Fibroblast of lung (primary cell): ENCODE data around the gene LDLRAD4. TPM values are rescaled to one million over a fixed set of nuclear protein-coding genes. Genes with fewer than 3 reads are reported as not detected.

Experiments used
- DNase-seq, 2 donors: peaks; one replicate each; pipeline versions ENCODE4 v3.0.0 to v3.0.0-alpha.2; 2010; ENCODE audit warnings: low read depth in 2 of 2
- H2AFZ ChIP-seq: 2 replicates; pipeline ENCODE4 v1.5.1; 2012; ENCODE audit warnings: low read length, control low read depth, inconsistent platforms
- H3K27ac ChIP-seq: 2 replicates; pipeline ENCODE4 v1.5.1; 2011; ENCODE audit warnings: low read length, control low read depth; ENCODE audit not compliant: insufficient read depth
- H3K27me3 ChIP-seq: 2 replicates; pipeline ENCODE4 v1.5.1; 2011; ENCODE audit warnings: mild to moderate bottlenecking, low read length; ENCODE audit not compliant: control insufficient read depth, insufficient read depth
- H3K36me3 ChIP-seq: 2 replicates; pipeline ENCODE4 v1.5.1; 2011; ENCODE audit warnings: low read length; ENCODE audit not compliant: control insufficient read depth, insufficient read depth
- H3K4me1 ChIP-seq: 2 replicates; pipeline ENCODE4 v1.5.1; 2011; ENCODE audit warnings: low read length; ENCODE audit not compliant: control insufficient read depth, insufficient read depth; ENCODE audit errors: extremely low read depth
- H3K4me2 ChIP-seq: 2 replicates; pipeline ENCODE4 v1.5.1; 2011; ENCODE audit warnings: low read length, control low read depth; ENCODE audit not compliant: insufficient read depth; ENCODE audit errors: extremely low read depth
- H3K4me3 ChIP-seq, 4 experiments: fragments of 200-600 bp in 1 of 4; sonication (generic) in 1 of 4; replicated peaks in 1 of 4; 2 replicates each; pipeline ENCODE4 v1.5.1; 2011 to 2016; ENCODE audit warnings: low read length in 4 of 4, low read depth in 3 of 4, mild to moderate bottlenecking in 3 of 4, control low read depth in 2 of 4, inconsistent platforms in 1 of 4, mixed read lengths in 1 of 4; ENCODE audit not compliant: insufficient read depth in 1 of 4; ENCODE audit errors: control extremely low read depth in 1 of 4
- H3K79me2 ChIP-seq: 2 replicates; pipeline ENCODE4 v1.5.1; 2012; ENCODE audit warnings: mild to moderate bottlenecking, low read length, inconsistent platforms; ENCODE audit not compliant: control insufficient read depth, insufficient read depth
- H3K9ac ChIP-seq: 2 replicates; pipeline ENCODE4 v1.5.1; 2011; ENCODE audit warnings: mild to moderate bottlenecking, low read length, control low read depth; ENCODE audit not compliant: insufficient read depth
- H3K9me3 ChIP-seq: 2 replicates; pipeline ENCODE4 v1.5.1; 2012; ENCODE audit warnings: low read depth, low read length; ENCODE audit not compliant: control insufficient read depth, insufficient read depth
- H4K20me1 ChIP-seq: 2 replicates; pipeline ENCODE4 v1.5.1; 2011; ENCODE audit warnings: low read length; ENCODE audit not compliant: control insufficient read depth, insufficient read depth; ENCODE audit errors: extremely low read depth
- CTCF ChIP-seq, 2 donors: IDR thresholded peaks in 1 of 2; conservative IDR thresholded peaks in 1 of 2; 1 replicate in 1 of 2; 2 replicates in 1 of 2; pipeline ENCODE4 v1.5.1; 2011 to 2012; ENCODE audit warnings: low read length in 2 of 2, control low read depth in 1 of 2, inconsistent platforms in 1 of 2, low read depth in 1 of 2, mild to moderate bottlenecking in 1 of 2
- EZH2 ChIP-seq: IDR thresholded peaks from 2 replicates; pipeline ENCODE4 v1.5.1; 2012; ENCODE audit warnings: low read length, control low read depth, mild to moderate bottlenecking; ENCODE audit errors: missing control alignments
- polyA plus RNA-seq, 2 donors: library from polyadenylated mRNA; depleted of rRNA in 1 of 2; stranded (reverse) in 1 of 2; unstranded in 1 of 2; fragments of >200 nt; gene quantifications; 2 replicates each; pipeline ENCODE4 v1.2.1, GENCODE V29; 2011 to 2012; ENCODE audit warnings: missing spikeins in 1 of 2
- total RNA-seq: library from RNA; depleted of rRNA; stranded (reverse); fragments of >200 nt; gene quantifications from 2 replicates; pipeline ENCODE4 v1.2.1, GENCODE V29; 2014

LDLRAD4 gene
- total and polyA plus RNA-seq, 2 donors (not counting 1 experiment from before 2014, with no cell fraction given): not detected

- TF ChIP-seq CTCF (conservative IDR thresholded peaks at IDR 0.05 in 1 of 2, IDR thresholded peaks at IDR 0.05 in 1 of 2; ENCODE audit: low read depth in 1 of 2, low read length in 2 of 2) (no peak), EZH2 (no peak)
- Histone ChIP-seq H3K9me3 (no peaks in the 10 kb centered on the region), H3K4me1 (no peaks in the 10 kb centered on the region), H3K36me3 (no peaks in the 10 kb centered on the region), H2AFZ (no peak overlapping the region), H3K9ac (no peak overlapping the region), H3K79me2 (no peaks in the 10 kb centered on the region), H3K27me3 (peaks cover 7% of the 10 kb centered on the region), H4K20me1 (no peaks in the 10 kb centered on the region), H3K27ac (no peak overlapping the region), H3K4me2 (no peak overlapping the region), H3K4me3 (no peak overlapping the region)
- no peak for DNase-seq
Measured at GRCh38 chr18:13225261-13225660, 6.7 kb downstream of the LDLRAD4 start.

GRCh38 chr18:13226533-13227144, 8.1 kb downstream of the LDLRAD4 start:
- Histone ChIP-seq H2AFZ (no peak overlapping the region), H3K27ac (no peak overlapping the region), H3K9ac (no peak overlapping the region), H3K9me3 (no peaks in the 10 kb centered on the region), H3K4me3 (no peak overlapping the region), H3K4me1 (no peaks in the 10 kb centered on the region), H3K79me2 (no peaks in the 10 kb centered on the region), H3K4me2 (no peak overlapping the region), H3K36me3 (no peaks in the 10 kb centered on the region), H4K20me1 (no peaks in the 10 kb centered on the region), H3K27me3 (peaks cover 2% of the 10 kb centered on the region)
- no peak for DNase-seq
- TF ChIP-seq CTCF (conservative IDR thresholded peaks at IDR 0.05 in 1 of 2, IDR thresholded peaks at IDR 0.05 in 1 of 2; ENCODE audit: low read depth in 1 of 2, low read length in 2 of 2): no peak
- no peak for TF ChIP-seq EZH2

- Histone ChIP-seq H3K4me3 (no peak overlapping the region), H3K27me3 (no peaks in the 10 kb centered on the region), H4K20me1 (no peaks in the 10 kb centered on the region), H3K9me3 (no peaks in the 10 kb centered on the region), H3K36me3 (no peaks in the 10 kb centered on the region), H3K9ac (no peak overlapping the region), H3K79me2 (no peaks in the 10 kb centered on the region), H3K27ac (no peak overlapping the region), H3K4me1 (no peaks in the 10 kb centered on the region), H2AFZ (no peak overlapping the region), H3K4me2 (no peak overlapping the region)
- TF ChIP-seq EZH2: no peak
- TF ChIP-seq CTCF (conservative IDR thresholded peaks at IDR 0.05 in 1 of 2, IDR thresholded peaks at IDR 0.05 in 1 of 2; ENCODE audit: low read depth in 1 of 2, low read length in 2 of 2): no peak
- no peak for DNase-seq
Measured at GRCh38 chr18:13227910-13228309, 9.3 kb downstream of the LDLRAD4 start.
